Measurements from ENCODE around the gene BORCS6. TPM values are rescaled to one million over a fixed set of nuclear protein-coding genes. Genes with fewer than 3 reads are reported as not detected.

BORCS6 gene
- total RNA-seq, 1 donor from 2014 or later, result 12.4 TPM

DNA sequence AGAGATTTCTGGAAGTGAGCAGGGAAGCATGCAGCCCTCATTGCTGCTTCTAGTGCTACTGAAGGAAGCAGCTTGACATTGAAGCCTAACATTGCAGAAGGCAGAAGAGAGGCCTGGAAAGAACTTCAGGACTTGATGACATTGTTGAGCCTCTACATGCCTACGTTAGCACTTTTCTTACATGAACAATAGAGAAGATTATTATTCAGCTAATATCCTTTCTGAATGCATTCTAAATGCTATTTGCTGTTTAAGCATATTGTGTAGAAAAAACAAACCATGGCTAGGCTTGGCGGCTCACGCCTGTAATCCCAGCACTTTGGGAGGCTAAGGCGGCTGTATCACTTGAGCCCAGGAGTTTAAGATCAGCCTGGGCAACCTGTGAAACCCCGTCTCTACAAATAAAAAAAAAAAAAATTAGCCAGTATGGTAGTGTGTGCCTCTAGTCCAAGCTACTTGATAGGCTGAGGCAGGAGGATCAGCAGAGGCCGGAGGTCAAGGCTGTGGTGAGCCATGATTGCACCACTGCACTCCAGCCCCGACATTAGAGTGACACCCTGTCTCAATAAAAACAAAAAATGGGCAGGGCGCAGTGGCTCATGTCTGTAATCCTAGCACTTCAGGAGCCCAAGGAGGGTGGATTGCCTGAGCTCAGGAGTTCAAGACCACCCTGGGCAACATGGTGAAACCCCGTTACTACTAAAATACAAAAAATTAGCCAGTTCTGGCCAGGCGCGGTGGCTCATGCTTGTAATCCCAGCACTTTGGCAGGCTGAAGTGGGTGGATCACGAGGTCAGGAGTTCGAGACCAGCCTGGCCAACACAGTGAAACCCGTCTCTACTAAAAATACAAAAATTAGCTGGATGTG lies 22.6 kb upstream of the BORCS6 start:
- DNase-seq (ENCODE audit: extremely low read depth, low read depth, low spot score), result no peak

DNA sequence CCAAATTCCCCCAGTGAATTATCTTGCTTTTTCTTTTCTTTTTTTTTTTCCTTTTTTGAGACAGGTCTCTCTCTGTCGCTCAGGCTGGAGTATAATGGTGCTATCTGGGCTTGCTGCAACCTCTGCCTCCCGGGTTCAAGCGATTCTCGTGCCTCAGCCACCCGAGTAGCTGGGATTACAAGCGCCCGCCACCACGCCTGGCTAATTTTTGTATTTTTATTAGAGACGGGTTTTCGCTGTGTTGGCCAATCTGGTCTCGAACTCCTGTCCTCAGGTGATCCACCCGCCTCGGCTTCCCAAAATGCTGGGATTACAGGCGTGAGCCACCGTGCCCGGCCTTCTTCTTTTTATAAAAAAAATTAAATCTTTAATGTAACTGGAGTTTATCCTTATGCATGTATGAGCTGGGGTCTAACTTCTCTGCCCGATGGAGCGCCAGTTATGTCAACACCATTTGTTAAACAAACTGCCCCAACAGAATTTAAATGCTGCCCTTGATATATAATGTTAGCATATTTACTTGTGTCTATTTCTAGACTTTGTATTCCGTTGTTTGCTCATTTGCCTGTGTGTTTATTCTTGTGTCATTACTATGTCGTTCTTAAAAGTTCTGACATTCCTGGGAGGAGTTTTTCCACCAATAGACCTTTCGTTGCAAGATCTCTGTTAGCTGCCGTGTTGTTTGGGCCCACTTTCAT lies 20.9 kb upstream of the BORCS6 start:
- no peak for DNase-seq (ENCODE audit: extremely low read depth, low read depth, low spot score)

DNA sequence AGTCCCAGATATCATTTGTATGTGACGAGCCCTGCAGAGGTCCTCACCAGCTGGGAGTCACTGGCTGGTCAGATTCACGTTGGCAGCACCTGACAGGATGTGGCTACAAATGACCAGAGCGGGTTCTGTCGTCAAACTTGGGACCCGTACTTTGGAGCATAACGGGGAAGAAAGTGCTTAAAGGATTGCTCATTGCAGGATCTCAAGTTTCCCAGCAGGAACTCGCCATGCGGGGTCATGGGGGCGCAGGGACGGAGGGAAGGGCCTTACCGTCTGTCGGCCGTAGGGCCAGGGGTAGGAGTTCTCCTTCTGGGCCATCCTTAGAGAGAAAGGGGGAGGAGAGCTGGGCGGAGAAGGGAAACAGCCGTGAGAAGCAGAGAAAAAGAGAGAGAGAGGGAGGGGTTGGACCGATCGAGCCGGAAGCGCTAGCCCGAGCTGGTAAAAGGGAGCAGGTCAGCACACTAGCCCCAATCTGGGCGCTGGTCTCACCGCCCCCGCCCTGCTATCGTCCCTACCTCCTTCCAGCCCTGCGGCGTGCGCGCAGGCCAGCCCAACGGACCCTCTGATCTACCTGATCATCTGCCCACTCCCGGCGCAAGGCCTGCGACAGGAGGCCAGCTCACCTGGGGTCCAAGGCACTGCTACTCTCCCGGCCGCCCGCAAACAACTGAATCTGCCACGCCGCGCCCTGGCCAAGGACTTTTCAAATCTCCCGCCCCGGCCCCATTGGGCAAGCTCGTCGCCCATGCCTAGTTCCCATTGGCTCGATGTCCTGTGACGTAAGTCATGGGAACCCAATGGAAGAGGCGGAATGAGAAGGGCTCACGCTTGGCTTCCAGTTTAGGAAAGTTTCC lies 20.2 kb upstream of the BORCS6 start, which contains the start of gene AURKB:
Gene AURKB, minus strand, starts transcription at position 669 of the 854 bp plus-strand sequence. Its CDS starts 351 bp downstream, at position 318.
- peak; percentile 91 for DNase-seq (ENCODE audit: extremely low read depth, low read depth, low spot score)

DNA sequence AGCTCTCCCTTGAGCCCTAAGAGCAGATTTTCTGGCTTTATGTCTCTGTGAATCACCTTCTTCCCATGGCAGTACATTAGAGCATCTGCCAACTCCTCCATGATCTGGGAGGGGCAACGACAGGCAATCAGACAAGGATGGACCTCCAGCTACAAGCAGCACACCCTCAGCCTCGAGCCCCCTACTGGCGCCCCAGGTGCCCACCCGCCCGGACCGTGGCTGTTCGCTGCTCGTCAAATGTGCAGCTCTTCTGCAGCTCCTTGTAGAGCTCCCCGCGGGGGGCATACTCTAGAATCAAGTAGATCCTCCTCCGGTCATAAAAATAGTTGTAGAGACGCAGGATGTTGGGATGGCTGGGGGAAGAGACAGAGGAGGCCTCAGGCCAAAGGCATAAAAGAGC lies 16.6 kb upstream of the BORCS6 start:
- DNase-seq (ENCODE audit: extremely low read depth, low read depth, low spot score), result no peak

DNA sequence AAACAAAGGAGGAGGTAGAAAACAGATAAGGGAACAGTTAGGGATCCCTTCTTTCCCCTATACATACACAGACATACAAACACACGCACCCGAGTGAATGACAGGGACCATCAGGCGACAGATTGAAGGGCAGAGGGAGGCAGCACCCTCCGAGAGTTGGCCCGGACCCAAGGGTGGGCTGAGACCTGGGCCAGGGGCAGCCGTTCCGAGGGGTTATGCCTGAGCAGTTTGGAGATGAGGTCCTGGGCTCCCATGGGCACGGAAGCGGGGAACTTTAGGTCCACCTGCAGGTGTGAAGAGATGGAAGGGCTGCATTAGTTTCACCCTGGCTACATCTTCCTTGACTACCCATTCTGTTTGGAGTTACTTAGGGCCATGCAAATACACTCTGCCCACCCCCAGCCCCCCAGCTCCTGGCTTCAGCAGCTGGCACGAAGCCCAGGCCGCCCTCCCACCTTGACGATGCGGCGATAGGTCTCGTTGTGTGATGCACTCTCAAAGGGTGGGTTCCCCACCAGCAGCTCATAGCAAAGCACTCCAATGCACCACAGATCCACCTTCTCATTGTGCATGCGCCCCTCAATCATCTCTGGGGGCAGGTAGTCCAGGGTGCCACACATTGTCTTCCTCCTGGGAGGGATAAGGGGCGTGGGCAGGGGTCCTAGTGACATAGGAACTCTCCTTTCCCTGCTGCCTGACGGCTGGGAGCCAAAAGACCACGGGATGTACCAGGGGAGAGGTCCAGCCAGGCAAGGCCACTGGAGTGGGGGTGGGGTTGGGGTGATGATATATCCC lies 15.0 kb upstream of the BORCS6 start:
- DNase-seq (ENCODE audit: extremely low read depth, low read depth, low spot score), result no peak

DNA sequence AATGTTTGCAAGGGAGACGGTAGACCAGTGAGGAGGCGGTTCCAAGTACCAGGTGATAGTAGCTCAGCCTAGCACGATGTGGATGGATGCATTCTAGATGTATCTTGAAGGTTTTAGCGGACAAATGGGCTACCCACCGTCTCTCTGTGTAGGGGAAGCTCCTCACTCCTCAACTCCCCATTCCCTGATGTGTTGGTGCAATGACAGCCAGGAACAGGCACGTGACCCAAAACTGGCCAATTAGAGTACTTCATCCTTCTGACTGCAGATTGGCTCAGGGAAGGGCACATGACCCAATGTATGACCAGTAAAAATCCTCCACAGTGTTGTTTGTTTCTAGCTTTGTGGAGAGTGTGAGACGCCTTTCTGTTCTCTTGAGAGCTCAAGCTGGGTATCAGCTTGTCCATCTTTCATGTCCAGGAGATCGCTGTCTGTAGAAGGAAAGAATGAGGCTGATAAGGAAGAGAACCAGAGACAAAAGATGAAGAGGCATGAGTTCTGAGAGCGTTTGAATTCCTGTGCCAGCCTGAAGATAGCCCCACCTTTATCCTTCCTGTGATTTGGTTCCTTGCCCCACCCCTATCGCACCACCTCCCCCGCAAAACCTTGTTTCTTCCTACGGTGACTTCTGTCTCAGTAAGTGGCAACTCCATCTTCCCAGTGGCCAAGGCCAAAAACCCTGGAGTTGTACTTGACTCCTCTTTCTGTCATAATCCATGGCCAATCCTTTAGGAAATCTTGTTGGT lies 2.3 kb upstream of the BORCS6 start:
- no peak for DNase-seq (ENCODE audit: extremely low read depth, low read depth, low spot score)

DNA sequence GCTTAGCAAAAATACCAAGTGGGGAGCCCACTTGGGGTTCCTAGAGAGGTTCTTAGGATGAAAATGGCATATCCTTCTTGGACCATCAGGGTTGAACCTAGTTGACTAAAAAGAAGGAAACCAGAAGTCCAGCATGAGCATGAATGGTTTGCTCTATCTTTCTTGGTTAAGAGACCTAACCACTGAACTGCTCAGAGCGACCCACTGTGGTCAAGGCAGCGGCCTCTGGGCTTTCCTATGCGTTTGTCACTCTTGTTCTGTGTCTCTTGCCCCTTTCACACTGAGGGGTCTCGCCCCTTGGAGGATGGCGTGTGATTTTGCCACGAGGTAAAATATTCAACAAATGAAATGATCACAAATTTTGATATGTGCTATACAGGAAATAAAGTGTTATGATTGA lies 526 bp upstream of the BORCS6 start:
- no peak for DNase-seq (ENCODE audit: extremely low read depth, low read depth, low spot score)

DNA sequence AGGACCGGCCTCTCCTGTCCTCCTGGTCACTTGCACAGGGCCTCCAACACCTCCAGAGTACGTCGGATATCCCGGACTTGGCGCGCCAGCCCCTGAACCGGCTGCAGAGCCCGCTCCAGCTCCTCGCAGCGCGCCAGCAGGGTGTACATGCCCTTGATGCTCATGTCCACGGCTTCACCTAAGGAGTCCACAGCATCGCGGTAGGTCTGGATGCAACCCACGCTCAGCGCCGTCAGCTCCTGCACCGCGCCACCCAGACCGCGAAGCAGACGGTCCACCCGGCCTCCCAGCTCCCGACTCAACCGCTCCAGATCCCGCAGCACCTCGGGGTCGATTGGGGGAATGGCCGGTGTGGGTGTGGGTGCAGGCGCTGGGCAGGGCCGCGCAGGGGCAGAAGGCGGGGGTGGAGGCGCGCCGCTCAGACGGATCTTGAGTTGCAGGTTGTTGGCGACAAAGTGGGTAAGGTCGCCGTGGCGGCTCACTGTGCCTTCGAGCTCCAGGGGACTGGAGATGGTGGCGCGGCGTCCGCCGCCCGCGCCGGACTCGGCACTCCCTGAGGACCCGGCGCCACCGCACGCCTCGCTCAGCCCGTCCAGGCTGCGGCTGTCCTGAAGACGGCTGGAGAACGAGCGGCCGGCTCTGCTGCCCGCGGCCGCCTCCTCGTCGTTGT lies 804 bp downstream of the BORCS6 start:
- no peak for DNase-seq (ENCODE audit: extremely low read depth, low read depth, low spot score)

DNA sequence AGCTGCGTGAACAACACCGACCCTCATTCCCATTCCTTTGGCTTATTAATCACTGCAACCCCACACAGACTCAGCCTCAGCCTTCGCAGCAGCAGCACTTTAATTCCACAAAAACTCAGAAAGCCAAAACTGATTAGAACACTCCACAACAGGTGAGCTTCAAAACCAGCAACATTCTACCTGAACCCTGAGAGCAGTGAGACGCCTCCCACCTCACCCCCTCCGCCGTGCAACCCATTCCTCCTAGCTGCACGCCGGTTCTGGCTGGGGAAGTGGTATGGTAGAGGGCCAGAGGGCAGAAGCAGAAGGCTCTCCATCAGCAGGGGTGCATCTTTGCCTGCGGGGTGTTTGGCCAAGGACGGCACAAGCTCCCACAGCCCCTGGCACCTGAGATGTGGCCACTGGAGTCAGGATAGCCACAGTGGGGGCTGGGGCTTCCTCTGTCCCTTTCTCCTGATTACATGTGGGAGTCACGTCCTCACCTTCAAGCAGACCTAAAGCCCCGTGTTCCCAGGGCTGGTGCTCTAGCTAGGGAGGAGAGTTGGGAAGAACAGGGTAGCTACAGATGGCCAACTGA lies 1.6 kb downstream of the BORCS6 start:
- DNase-seq (ENCODE audit: extremely low read depth, low read depth, low spot score), result no peak

DNA sequence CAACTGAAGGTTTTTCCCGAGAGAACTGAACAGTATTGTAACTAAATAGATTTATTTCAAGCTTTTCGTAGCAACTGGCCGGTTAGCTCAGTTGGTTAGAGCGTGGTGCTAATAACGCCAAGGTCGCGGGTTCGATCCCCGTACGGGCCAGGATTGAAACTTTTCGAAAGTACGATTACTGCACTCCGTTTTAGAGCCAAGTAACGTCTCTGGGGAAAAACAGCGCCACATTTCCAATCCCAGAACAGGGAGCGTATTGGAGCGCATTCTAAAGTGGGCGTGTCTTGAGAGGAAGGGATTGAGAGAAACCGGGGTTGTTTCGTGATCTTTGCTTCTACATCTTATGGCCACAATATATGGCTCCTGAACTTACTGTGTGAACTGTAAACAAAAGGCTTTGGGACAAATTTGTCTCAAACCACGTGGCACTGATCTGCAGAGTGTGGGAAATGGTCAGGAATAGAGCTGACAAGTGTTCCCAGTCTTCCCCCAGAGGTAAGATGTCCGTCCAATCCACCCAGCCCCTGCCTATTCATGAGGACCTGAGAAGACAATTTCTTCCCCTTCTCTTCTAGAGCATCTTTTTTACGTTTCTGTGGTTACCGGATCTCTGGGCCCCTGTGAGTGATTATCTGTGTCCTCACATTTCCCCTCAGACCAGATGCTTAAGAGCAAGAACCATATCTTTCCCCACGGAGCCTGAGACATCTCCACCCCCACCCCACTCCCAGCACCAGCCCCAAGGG lies 2.3 kb downstream of the BORCS6 start:
- DNase-seq (ENCODE audit: extremely low read depth, low read depth, low spot score), result peak; percentile 99

DNA sequence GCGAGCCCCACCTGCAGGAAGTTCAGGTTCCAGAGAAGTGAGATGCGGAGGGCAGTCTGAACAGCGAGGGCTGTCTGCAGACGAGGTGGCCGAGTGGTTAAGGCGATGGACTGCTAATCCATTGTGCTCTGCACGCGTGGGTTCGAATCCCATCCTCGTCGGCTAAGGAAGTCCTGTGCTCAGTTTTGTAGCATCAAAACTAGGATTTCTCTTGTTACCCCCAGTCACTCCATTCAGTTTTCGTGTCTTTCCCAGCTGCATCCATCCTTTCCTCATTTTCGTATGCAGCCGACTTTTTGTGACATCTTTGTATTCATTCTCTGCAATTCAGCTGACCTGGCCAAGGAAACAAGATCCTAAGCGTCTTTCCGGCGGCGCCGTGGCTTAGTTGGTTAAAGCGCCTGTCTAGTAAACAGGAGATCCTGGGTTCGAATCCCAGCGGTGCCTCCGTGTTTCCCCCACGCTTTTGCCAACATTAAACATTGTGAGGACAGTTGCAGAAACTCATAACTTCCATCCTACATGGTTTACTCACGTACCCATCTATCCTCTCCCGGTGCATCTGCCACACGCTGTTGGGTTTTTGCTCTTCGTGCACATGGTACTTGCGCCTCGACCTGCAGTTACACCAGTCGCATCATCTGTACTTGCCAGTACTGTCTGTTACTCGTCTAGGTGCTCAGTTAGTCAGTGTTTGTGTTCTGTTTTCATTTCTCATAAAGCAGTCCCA lies 3.0 kb downstream of the BORCS6 start:
- no peak for DNase-seq (ENCODE audit: extremely low read depth, low read depth, low spot score)

DNA sequence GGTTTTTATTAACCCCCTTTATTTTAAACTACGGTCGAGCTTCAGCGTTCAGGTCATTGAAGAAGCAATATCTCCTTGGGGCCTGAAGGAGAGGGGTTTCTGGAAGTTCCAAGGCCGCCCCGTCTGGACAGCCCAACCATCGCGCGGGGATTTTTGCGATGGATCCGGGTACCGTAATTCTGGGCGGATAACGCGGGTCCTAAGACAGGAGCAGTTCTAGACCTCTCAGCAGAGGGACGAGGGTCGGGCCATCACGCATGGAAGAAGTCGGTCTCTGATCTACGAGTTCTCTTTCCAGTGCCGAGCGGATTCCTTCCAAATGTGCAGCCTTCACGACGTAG lies 3.6 kb downstream of the BORCS6 start:
- DNase-seq (ENCODE audit: extremely low read depth, low read depth, low spot score), result no peak

DNA sequence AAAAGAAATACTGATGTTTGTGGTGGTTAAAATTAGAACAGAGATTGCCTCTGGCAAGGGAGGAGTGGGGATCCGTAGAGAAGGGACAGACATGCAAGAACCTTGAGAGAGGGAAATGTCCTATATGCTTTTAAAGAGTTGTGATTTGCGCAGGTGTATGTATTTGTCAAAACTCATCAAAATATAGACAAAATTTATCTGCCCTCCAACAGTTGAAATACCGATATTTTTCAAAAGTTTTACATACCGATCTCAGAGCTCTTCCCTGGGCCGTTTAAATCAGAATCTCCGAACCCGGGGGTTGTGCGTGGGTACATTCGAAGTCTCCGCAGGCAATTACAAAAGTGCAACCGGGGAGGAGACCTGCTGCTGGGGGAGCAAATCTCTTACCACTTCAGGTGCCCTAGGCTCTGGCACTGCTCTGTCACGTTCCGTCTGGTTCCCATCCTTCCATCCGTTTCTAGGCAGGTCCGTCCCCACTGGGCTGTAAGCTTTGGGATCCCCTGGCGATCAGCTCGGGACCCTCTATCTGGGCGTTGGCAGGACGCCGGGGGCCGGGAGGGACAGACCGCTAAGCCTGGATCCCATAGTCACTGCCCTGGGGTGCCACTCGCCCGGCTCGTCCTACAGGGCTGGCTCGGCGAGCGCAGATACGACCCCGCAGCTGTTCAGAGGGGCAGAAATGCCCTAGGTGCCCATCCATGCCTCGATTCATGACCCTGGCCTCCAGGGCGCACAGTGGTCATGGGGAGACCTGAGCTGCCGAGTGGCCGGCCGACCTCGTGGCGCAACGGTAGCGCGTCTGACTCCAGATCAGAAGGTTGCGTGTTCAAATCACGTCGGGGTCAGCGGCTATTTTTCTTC lies 4.2 kb downstream of the BORCS6 start:
- DNase-seq (ENCODE audit: extremely low read depth, low read depth, low spot score), result no peak

DNA sequence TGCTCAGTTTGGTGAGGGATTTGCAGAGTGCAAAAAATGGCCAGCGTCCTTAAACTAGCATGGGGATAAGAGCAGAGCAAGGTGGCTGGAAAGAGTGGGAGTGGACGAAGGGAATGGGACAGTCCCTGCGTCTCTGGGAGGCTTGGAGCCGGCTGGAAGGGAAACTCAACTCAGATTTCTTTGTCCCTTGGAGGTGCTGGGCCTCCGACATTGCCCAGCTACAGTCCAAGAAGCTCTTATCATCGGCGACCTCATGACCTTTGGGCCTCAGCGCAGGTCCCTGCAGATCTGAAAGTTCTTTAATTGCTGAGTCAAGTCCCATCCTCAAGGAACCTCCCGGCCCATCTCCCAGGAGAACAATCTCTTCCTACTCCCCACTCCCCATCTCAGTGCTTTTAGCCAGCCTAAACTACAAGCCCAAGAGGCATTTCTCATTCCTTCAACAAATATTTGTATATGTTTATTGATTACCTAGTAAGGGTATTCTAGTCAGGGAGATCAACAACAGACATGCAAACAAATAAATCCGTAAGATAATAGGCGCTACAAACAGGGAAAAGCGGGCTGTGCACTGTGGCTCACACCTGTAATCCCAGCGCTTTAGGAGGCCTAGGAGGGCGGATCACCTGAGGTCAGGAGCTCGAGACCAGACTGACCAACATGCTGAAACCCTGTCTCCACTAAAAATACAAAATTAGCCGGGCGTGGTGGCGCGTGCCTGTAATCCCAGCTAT lies 12.8 kb downstream of the BORCS6 start:
- no peak for DNase-seq (ENCODE audit: extremely low read depth, low read depth, low spot score)

DNA sequence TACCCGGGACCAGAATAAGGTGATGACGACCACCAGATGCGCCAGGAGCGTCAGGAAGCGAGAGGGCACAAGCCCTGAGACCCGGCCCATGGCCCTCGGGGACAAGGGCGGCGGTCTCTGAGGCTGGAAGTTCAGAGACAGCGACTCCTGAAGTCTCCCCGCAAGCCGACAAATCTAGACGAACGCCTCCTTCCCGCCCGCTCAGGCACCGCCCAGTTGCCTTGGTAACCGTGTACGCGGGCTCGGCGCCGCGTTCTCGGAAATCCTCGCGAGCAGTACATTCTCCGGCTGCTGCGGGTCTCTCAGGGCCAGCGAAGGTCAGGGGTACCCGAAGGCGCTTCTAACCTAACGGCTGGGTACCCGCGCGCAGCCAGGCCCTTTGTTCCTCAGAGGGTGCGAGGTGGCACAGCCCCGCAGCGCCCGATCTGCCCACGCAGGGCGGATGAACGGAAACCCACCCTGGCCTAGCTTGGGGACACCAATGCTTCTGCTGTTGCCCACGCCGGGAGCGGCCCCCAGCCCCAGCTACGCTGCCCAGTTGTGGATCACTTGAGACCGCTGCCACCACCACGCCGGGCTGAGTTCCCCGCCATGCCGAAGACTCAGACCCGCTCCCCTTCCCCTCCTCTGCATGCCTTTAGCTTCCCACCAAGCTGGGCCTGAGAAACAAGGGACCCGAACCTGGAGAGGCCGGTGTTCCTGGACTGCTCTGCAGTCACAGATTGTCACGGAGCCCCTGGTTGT lies 13.6 kb downstream of the BORCS6 start, which contains the start of gene TMEM107:
Gene TMEM107, minus strand, starts transcription at position 184 of the 744 bp plus-strand sequence. Its CDS starts 94 bp downstream, at position 90.
- no peak for DNase-seq (ENCODE audit: extremely low read depth, low read depth, low spot score)
